Activated gamma-delta T cell treated with Interleukin-2 at 50 U/mL for 16 hours (primary cell): ENCODE results near the gene GRM8.

Source experiments
- DNase-seq: peaks from one replicate; pipeline ENCODE4 v3.0.0-alpha.2; 2020

The GRM8 gene

GRCh38 chr7:127146746-127147536 lies 105.8 kb downstream of the GRM8 start:
- no peak for DNase-seq

DNA sequence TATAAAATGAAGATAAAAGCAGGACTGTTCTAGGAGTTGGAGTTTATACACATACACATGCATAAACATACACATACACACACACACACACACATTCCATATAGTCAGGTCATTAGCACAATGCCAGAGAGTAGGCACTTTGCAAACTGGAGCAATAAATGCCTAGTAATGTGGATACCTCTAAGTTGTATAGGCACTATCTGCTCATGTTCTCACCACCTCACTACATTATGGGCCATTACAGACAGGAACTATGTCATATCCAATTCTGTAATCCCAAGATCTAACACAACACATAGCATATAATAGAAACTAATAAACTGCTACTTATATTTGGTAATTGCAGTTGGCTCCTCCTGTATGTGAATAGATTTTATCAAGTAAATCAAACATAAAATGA lies 115.6 kb downstream of the GRM8 start:
- no peak for DNase-seq

DNA sequence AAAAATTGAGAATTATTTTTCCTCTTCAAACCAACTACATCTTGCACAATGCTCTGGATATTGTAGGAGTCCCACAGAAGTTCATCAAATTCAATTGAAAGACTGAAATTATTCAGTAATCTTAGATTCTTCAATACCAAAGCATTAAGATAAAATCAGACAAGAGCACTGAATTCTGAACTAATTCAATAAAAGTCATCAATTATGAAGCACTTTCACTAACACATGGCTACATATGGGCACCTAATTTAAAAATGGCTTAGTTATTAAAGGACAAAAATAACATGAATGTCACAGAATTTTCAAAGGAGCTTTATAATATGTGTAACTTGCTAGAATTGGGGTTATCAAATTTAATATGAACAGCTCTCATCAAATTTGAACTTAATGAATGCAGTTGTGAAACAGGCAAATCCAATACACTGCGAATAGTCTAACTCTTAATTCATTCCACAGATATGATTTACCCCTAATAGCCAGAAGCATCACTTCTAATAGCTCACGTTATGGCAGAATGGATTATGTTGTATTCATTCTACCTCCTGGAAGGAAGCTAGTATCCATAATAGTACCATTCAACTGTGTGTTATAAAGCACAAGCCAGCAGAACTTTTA lies 116.8 kb downstream of the GRM8 start:
- no peak for DNase-seq

GRCh38 chr7:127123220-127123619 lies 129.5 kb downstream of the GRM8 start:
- DNase-seq, result no peak

- DNase-seq, result no peak
These were observed 133.2 kb downstream of the GRM8 start for GRCh38 chr7:127119517-127119916.

- no peak for DNase-seq
These were observed 137.9 kb downstream of the GRM8 start for GRCh38 chr7:127114742-127115265.

- peak; percentile 19 for DNase-seq
These were observed 145.1 kb downstream of the GRM8 start for GRCh38 chr7:127107601-127108007.

GRCh38 chr7:127093340-127093739 lies 159.4 kb downstream of the GRM8 start:
- DNase-seq, result no peak

DNA sequence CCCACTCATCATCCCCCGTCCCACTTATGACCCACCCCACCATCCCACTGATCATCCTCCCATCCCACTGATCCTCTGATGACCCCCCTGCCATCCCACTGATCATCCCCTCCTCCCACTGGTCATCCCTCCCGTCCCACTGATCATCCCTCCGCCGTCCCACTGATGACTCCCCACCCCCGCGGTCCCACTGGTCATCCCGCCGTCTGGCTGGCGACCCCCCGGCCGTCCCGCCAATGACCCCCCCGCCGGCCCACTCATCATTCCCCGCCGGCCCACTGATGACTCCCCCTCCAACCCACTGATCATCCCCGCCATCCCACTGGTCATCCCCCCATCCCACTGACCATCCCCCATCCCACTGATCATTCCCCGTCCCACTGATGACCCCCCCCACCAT lies 161.1 kb downstream of the GRM8 start:
- DNase-seq, result no peak

DNA sequence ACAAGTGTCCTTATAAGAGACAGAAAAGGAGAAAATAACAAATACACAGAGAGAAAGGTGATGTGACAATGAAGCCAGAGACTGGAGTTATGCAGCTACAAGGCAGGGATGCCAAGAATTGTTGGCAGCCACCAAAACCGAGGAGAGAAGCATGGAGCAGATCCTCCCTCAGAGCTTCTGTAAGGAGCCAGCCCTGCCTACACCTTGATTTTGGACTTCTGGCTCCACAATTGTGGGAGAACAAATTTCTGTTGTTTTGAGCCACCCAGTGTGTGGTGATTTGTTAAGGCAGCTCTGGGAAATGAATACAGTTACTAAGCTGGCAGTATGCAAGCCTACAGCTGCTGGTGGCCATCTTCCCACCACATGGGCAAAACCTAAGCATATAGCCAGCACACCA lies 163.6 kb downstream of the GRM8 start:
- no peak for DNase-seq

DNA sequence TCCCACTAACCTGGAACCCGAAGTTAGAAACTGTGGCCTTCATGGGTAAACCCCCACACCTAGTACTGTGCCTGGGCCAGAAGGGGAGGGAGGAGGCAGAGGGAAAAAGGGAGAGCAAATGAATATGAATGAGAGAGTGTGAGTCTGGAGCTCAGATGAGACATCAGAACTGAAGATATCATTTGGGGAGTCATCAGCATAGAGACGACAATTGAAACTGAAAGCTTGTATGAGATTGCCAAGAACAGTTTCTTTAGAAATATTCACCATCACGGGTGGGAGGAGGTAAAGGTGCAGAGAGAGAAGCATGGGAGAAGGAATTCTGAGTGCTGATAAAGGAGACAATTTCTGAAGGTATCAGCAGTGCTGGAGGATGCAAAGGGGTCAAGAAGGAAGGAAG lies 171.2 kb downstream of the GRM8 start:
- no peak for DNase-seq

DNA sequence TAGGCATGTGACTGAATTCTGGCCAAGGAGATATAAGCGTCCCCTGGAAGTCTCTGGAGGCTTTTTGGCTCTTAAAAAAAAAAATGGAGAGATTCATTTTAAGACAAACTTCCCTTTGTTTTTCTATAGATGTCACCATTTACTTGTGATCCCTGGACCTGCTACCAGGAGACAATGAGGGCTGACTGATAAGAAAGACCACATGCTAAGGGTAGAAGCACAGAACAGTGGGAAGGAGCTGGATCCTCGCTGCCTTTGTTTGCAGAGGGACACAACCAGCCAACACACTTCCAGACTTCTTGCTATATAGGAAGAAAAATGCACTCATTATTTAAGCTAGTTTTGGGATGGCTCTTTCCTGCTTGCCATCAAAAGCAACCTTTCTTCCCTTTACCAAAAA lies 172.2 kb downstream of the GRM8 start:
- DNase-seq, result no peak

- no peak for DNase-seq
These were observed 185.8 kb downstream of the GRM8 start for GRCh38 chr7:127066974-127067373.

- no peak for DNase-seq
These were observed 193.3 kb downstream of the GRM8 start for GRCh38 chr7:127059475-127059874.

DNA sequence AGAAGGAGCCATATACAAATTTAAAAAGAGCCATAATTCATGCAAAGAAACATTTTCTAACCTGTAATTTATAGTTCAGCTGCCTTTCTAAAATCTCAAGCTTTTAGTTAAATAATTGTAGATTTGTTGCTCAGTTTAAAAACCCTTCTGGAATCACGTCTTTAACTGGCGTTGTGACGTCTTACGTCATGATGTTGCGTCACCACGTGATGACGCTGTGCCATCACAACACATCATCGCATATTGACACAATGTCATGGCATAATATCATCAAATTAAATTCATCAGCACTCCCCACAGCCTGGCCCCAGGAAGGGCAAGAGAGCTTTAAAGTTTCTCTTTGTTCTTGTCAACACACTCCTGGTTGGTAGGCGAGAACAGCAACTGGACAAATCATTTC lies 194.8 kb downstream of the GRM8 start:
- DNase-seq, result no peak

DNA sequence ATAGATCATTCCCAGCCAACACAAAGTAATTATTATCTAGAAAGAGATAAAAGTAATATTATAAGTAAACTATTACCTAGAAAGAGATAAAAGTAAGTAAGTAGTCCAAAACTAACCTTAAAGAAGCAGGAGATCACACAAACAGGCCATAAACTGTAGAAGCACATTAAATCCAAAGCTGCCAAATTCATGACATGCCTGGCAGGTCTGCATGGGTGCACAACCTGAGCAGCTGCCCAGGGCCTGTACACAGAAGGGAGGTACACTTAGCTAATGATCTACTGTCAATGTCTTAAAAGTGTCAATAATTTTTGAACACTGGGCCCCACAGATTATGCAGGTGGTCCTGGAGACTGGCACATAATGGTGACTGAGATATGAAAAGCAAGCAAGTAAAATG lies 196.5 kb downstream of the GRM8 start:
- DNase-seq, result no peak

DNA sequence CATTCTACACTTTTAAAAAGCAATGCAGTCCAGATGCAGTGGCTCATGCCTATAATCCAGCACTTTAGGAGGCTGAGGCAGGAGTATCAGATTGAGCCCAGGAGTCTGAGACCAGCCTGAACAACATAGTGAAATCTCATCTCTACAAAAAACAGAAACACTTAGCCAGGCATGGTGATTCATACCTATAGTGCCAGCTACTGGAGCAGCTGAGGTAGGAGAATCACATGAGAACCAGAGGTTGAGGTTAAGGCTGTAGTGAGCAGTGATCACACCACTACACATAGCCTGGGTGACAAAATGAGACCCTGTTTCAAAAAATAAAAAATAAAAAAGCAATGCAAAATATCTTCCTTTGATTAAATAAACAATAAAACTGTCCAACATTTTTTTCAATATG lies 205.2 kb downstream of the GRM8 start:
- DNase-seq, result no peak

DNA sequence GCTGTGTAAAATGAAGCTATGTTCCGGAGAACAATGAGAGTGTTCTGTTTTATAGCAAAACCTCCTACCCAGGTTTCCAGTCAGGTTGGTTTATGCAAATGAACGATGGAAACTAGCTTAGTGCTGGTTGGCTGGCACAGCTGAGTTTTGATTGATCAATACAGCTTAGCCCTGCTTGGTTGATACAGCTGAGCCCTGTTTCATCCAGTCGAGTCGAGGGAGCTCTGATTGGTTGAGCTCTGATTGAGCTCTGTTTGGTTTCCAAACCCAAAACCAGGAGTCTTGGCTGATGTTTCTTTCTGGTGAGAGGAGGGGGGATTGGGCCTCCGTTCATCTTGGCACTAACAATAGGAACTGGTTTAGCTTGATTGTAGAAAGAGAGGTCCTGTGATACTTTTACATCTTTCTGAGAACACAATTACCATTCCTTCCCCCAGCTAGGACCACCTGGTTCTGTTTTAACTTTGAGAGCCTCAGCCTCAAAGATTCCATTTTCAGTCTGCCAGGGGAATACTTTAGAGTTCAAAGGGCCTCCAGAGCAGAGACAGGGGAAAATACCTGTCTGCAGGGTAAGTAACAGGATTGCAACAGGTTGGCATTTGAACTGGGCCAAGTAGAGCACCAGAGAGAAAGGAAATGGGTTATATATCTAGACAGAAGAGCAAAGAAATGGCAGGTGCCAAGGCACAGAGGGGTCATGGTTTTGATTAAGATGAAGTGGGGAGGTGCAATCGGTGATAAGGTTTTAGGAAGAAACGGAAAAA lies 210.9 kb downstream of the GRM8 start:
- no peak for DNase-seq

DNA sequence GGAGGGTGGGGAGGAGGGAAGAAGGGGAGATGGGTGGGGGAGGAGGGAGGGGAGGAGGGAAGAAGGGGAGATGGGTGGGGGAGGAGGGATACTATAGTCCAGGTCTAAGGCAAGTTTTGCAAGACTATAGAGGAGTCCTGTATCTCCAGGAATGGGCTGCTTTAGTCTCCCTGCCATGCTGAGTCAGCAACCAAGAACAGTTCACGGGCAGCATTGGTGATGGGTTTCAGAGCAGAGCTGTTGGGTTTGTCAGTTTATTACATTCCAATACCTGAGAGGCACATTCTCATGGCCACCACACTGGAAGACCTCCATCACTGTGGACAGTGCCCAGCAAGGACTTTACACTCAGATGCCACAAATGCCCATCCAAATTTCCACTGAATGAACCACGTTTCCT lies 212.7 kb downstream of the GRM8 start:
- no peak for DNase-seq

DNA sequence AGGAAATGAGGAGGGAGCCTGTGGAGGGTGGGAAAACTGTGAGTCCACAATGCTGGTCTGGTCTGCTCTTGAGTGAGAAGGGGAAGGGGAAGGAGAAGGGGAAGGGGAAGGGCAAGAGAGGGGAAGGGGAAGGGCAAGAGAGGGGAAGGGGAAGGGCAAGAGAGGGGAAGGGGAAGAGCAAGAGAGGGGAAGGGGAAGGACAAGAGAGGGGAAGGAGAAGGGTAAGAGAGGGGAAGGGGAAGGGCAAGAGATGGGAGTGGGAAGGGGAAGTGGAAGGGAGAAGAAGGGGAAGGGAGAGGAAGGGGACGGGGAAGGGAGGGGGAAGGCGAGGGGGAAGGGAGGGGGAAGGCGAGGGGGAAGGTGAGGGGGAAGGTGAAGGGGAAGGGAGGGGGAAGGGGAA lies 213.2 kb downstream of the GRM8 start:
- DNase-seq, result no peak

- no peak for DNase-seq
These were observed 217.4 kb downstream of the GRM8 start for GRCh38 chr7:127035203-127035849.

- no peak for DNase-seq
These were observed 218.4 kb downstream of the GRM8 start for GRCh38 chr7:127034186-127034806.

- DNase-seq, result no peak
These were observed 222.9 kb downstream of the GRM8 start for GRCh38 chr7:127029823-127030222.
